HFFc6 (cell line): Measurements from ENCODE around the gene C16orf95. TPM values are rescaled to one million over a fixed set of nuclear protein-coding genes. Genes with fewer than 3 reads are reported as not detected.

ENCODE experiments used
- DNase-seq: peaks from one replicate; pipeline ENCODE4 v3.0.0-alpha.2; 2018
- H3K27ac Mint-ChIP-seq: 2 replicates; pipeline ENCODE4 v1.8.0; 2020; ENCODE audit warnings: mild to moderate bottlenecking, mixed read lengths
- H3K27me3 Mint-ChIP-seq: 2 replicates; pipeline ENCODE4 v1.8.0; 2021; ENCODE audit warnings: mild to moderate bottlenecking, moderate library complexity, mixed read lengths; ENCODE audit not compliant: insufficient read depth
- H3K36me3 Mint-ChIP-seq: 2 replicates; pipeline ENCODE4 v1.8.0; 2021; ENCODE audit warnings: low read depth, mixed read lengths
- H3K4me1 Mint-ChIP-seq: 2 replicates; pipeline ENCODE4 v1.8.0; 2020; ENCODE audit warnings: low read depth, mixed read lengths
- H3K4me3 Mint-ChIP-seq: 2 replicates; pipeline ENCODE4 v1.8.0; 2020; ENCODE audit warnings: mild to moderate bottlenecking, moderate library complexity, mixed read lengths
- H3K9me3 Mint-ChIP-seq: 2 replicates; pipeline ENCODE4 v1.8.0; 2020; ENCODE audit warnings: mild to moderate bottlenecking, mixed read lengths
- total RNA-seq, 6 experiments: library from RNA; stranded (reverse); fragmentation: NEBNext Ultra II Directional; extraction: Animal tissue kit (Norgen Biotek cat#: 25700); gene quantifications; 2 replicates in 1 of 6; 3 replicates in 5 of 6; pipeline ENCODE4 v1.2.3, GENCODE V29; 2021
- TF ChIP-seq, protein P1 (sequence below): fragments of 200-600 bp; sonication (generic); IDR thresholded peaks from 2 replicates; pipeline ENCODE4 v1.5.0; 2021; ENCODE audit warnings: antibody characterized with exemption, mild to moderate bottlenecking

C16orf95 gene
- total RNA-seq, 6 experiments from 2014 or later: 8.5 to 15.0 (median 11.7) TPM

- Mint-ChIP-seq H3K9me3 (no peaks in the 10 kb centered on the region), H3K4me1 (peaks cover 6% of the 10 kb centered on the region), H3K36me3 (no peaks in the 10 kb centered on the region), H3K27me3 (no peaks in the 10 kb centered on the region; the same call in none of the 2 replicates), H3K27ac (no peak overlapping the region), H3K4me3 (no peak overlapping the region)
- DNase-seq: no peak
- TF ChIP-seq, protein P1, sequence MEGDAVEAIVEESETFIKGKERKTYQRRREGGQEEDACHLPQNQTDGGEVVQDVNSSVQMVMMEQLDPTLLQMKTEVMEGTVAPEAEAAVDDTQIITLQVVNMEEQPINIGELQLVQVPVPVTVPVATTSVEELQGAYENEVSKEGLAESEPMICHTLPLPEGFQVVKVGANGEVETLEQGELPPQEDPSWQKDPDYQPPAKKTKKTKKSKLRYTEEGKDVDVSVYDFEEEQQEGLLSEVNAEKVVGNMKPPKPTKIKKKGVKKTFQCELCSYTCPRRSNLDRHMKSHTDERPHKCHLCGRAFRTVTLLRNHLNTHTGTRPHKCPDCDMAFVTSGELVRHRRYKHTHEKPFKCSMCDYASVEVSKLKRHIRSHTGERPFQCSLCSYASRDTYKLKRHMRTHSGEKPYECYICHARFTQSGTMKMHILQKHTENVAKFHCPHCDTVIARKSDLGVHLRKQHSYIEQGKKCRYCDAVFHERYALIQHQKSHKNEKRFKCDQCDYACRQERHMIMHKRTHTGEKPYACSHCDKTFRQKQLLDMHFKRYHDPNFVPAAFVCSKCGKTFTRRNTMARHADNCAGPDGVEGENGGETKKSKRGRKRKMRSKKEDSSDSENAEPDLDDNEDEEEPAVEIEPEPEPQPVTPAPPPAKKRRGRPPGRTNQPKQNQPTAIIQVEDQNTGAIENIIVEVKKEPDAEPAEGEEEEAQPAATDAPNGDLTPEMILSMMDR: no peak
Measured at GRCh38 chr16:87276091-87276701, 41.0 kb downstream of the C16orf95 start.

DNA sequence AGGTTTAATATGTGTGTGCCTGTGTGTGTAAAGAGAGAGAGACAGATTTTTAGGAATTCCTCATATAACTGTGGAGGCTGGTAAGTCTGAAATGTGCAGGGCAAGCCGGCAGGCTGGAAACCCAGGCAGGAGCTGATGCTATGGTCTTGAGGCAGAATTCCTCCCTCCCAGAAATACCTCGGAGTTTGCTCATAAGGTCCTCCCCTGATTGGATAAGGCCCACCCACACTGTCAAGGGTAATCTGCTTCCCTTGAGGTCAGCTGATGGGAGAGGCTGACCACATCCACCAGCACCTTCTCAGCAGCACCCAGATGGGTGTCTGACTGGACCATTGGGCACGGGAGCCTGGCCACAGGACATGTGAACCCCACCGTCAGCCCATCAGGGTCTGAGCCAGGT, 42.4 kb downstream of the C16orf95 start:
- DNase-seq: no peak
- no peak overlapping the region for H3K27ac Mint-ChIP-seq

DNA sequence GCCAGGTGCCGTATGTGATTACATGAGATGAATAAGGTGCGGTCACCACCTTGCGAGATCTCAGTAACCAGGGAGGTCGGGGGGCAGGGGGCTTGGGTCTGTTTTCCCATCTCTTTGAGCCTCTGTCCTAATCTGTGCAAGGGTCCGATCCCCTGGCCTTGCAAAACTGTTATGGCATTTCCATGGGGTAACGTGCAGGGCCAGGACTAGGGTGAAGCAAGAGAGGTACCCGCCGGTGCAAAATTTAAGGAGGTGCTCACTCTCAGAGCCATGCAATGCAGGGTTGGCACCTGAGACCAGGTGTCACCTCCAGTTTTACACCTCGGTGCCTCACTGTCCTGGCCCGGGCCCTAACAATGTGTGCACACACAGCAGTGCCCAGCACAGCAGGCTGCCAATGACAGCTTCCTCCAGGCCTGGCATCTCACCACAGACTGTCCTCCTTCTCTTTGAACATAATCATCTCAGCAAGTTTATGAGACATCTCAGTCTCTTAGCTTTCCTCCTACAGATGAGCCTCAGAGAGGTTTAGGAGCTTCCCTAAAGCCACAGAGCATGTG, 43.6 kb downstream of the C16orf95 start:
- no peak overlapping the region for H3K4me3 Mint-ChIP-seq
- H3K36me3 Mint-ChIP-seq: no peaks in the 10 kb centered on the region
- TF ChIP-seq, protein P1: no peak
- DNase-seq: no peak
- H3K4me1 Mint-ChIP-seq: peaks cover 2% of the 10 kb centered on the region
- no peaks in the 10 kb centered on the region for H3K9me3 Mint-ChIP-seq
- H3K27me3 Mint-ChIP-seq: no peaks in the 10 kb centered on the region; the same call in 1 of the 2 replicates
- H3K27ac Mint-ChIP-seq: no peak overlapping the region

More for the DNA sequence above, 42.4 kb downstream of the C16orf95 start:
- peaks cover 6% of the 10 kb centered on the region for H3K4me1 Mint-ChIP-seq
- no peaks in the 10 kb centered on the region for H3K9me3 Mint-ChIP-seq
- H3K27me3 Mint-ChIP-seq: no peaks in the 10 kb centered on the region; the same call in 1 of the 2 replicates
- TF ChIP-seq, protein P1: no peak
- no peaks in the 10 kb centered on the region for H3K36me3 Mint-ChIP-seq
- no peak overlapping the region for H3K4me3 Mint-ChIP-seq

DNA sequence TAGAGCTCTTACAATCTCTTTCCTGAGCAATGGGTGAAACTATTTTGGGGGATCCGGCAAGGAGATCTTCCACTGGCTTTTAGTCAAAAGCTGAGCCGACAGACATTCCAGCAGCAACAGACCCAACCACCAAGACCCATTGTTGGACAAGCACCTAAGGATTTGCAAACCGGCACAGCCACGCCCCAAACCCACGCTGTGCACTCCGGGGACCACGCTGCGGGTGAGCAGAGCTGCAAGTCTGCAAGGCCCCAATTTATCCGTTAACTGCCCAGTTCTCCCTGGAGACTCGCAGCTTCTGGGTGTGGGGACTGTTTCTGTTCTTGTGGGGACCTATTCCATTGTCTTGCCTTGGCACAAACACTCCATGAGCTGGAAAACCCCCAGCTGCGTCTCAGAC, 45.9 kb downstream of the C16orf95 start:
- no peaks in the 10 kb centered on the region; the same call in none of the 2 replicates for H3K27me3 Mint-ChIP-seq
- H3K27ac Mint-ChIP-seq: no peak overlapping the region
- no peak for DNase-seq
- no peaks in the 10 kb centered on the region for H3K9me3 Mint-ChIP-seq
- H3K4me3 Mint-ChIP-seq: no peak overlapping the region
- H3K36me3 Mint-ChIP-seq: no peaks in the 10 kb centered on the region
- no peaks in the 10 kb centered on the region for H3K4me1 Mint-ChIP-seq
- TF ChIP-seq, protein P1: no peak

DNA sequence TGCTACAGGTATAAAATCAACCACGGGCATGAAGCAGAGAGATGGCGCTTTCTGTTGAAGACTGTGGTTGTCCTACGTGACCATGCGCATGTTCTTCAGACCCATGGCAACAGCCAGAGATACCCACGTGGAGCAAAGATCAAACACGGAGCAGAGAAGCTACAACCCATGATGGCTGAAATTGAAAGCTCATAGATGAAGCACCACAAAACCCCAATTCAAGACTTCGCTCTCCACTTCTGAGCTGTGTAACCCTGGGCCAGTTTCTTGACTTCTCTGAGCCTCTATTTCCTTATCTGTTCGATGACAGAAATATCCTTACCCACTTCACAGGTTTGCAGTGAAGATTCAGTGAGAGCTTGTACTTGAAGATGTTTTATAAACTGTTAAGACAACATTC, 49.6 kb downstream of the C16orf95 start:
- no peak for DNase-seq
- Mint-ChIP-seq H3K4me1 (peaks cover 5% of the 10 kb centered on the region; the same call in 1 of the 2 replicates), H3K27me3 (no peaks in the 10 kb centered on the region; the same call in none of the 2 replicates), H3K27ac (no peak overlapping the region), H3K9me3 (no peaks in the 10 kb centered on the region), H3K36me3 (no peaks in the 10 kb centered on the region), H3K4me3 (no peak overlapping the region)
- TF ChIP-seq, protein P1: no peak
